Astrocyte (in vitro differentiated cells and primary cell): ENCODE data around the gene PNKP. TPM values are rescaled to one million over a fixed set of nuclear protein-coding genes. Genes with fewer than 3 reads are reported as not detected.

Experiments
- DNase-seq: peaks from one replicate; pipeline ENCODE4 v3.0.0-alpha.2; 2010; ENCODE audit warnings: low read depth
- FAIRE-seq: peaks from 2 replicates; lab custom pipeline; 2011; peaks lifted over from hg19 to GRCh38; lab: Jason Lieb, UNC
- H2AFZ ChIP-seq: 2 replicates; pipeline ENCODE4 v1.6.0; 2012; ENCODE audit warnings: low read depth, low read length, inconsistent platforms
- H3K27ac ChIP-seq: 2 replicates; pipeline ENCODE4 v1.5.1; 2011; ENCODE audit warnings: low read depth, low read length, inconsistent platforms
- H3K27me3 ChIP-seq: 2 replicates; pipeline ENCODE4 v1.6.0; 2011; ENCODE audit warnings: low read length, inconsistent platforms; ENCODE audit not compliant: insufficient read depth
- H3K36me3 ChIP-seq: 2 replicates; pipeline ENCODE4 v1.5.1; 2011; ENCODE audit warnings: low read length, inconsistent platforms; ENCODE audit not compliant: insufficient read depth
- H3K4me1 ChIP-seq: 2 replicates; pipeline ENCODE4 v1.5.1; 2011; ENCODE audit warnings: low read length, inconsistent platforms; ENCODE audit not compliant: insufficient read depth
- H3K4me2 ChIP-seq: 2 replicates; pipeline ENCODE4 v1.6.0; 2012; ENCODE audit warnings: low read length, inconsistent platforms
- H3K4me3 ChIP-seq: 2 replicates; pipeline ENCODE4 v1.5.1; 2011; ENCODE audit warnings: low read depth, mild to moderate bottlenecking, low read length, inconsistent platforms; ENCODE audit not compliant: insufficient read depth
- H3K79me2 ChIP-seq: 2 replicates; pipeline ENCODE4 v1.6.0; 2012; ENCODE audit warnings: mild to moderate bottlenecking, low read length, inconsistent platforms; ENCODE audit not compliant: insufficient read depth
- H3K9ac ChIP-seq: 2 replicates; pipeline ENCODE4 v1.6.0; 2012; ENCODE audit warnings: mild to moderate bottlenecking, low read length, inconsistent platforms
- H3K9me3 ChIP-seq: 2 replicates; pipeline ENCODE4 v1.5.1; 2012; ENCODE audit warnings: low read depth, mild to moderate bottlenecking, low read length, inconsistent platforms; ENCODE audit not compliant: insufficient read depth
- H4K20me1 ChIP-seq: 2 replicates; pipeline ENCODE4 v1.6.0; 2012; ENCODE audit warnings: low read length, inconsistent platforms; ENCODE audit not compliant: insufficient read depth
- H3K27ac Mint-ChIP-seq: one replicate; pipeline ENCODE4 v1.8.0; 2021; ENCODE audit warnings: mild to moderate bottlenecking, mixed read lengths; ENCODE audit not compliant: unreplicated experiment
- H3K27me3 Mint-ChIP-seq: one replicate; pipeline ENCODE4 v1.8.0; 2021; ENCODE audit warnings: low read depth, mixed read lengths; ENCODE audit not compliant: unreplicated experiment
- H3K36me3 Mint-ChIP-seq: one replicate; pipeline ENCODE4 v1.8.0; 2021; ENCODE audit warnings: low read depth, mixed read lengths; ENCODE audit not compliant: unreplicated experiment
- H3K4me1 Mint-ChIP-seq: one replicate; pipeline ENCODE4 v1.8.0; 2021; ENCODE audit warnings: low read depth, mixed read lengths; ENCODE audit not compliant: unreplicated experiment
- H3K4me3 Mint-ChIP-seq: one replicate; pipeline ENCODE4 v1.8.0; 2021; ENCODE audit warnings: mild to moderate bottlenecking, moderate library complexity, mixed read lengths; ENCODE audit not compliant: unreplicated experiment
- H3K9me3 Mint-ChIP-seq: one replicate; pipeline ENCODE4 v1.8.0; 2021; ENCODE audit warnings: mild to moderate bottlenecking, mixed read lengths; ENCODE audit not compliant: unreplicated experiment
- EZH2 ChIP-seq: IDR thresholded peaks from 2 replicates; pipeline ENCODE4 v1.6.1; 2012; ENCODE audit warnings: mild to moderate bottlenecking, low read length, inconsistent platforms; ENCODE audit not compliant: insufficient read depth
- total RNA-seq: library from RNA; stranded (reverse); gene quantifications from 2 replicates; pipeline ENCODE4 v1.2.1, GENCODE V29; 2021
- TF ChIP-seq, protein P1 (sequence below): IDR thresholded peaks from 2 replicates; pipeline ENCODE4 v1.5.1; 2011; ENCODE audit warnings: low read depth, mild to moderate bottlenecking, inconsistent platforms, low read length, moderate library complexity; ENCODE audit not compliant: insufficient read depth

Gene PNKP
- total RNA-seq, 1 donor from 2014 or later, result 54.8 TPM

DNA sequence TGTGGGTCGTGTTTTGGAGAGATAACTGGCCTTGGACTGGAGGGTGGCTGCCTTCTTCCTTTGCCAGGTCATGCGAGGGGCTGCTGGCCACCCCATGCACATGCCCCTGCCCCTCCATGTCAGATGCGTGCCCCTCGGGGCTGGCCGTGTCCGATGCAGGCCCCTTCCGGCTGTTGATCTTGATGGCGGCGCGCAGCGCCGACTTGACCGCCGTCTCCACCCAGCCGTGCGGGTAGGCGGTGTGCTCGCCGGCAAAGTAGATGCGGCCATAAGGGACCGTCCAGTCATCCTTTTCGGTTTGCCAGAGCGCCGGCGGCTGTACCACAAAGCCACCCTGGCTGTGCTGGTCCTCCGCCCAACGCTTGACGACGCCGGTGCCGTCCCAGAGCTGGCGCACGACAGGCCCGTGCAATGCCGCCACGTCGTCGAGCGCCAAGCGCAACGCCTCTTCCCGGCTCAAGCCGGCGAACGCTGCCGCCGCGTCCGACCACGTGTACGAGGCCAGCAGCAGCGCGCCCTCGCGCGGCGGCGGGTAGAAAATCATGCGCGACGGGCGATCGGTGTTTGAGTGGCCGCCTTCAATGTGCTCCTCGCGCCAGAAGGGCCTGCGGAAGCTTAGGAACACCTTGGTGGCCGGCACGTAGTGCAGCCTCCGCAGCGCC, 22.4 kb upstream of the PNKP start:
- Mint-ChIP-seq H3K4me3 (no peak overlapping the region), H3K36me3 (peaks cover 5% of the 10 kb centered on the region), H3K27ac (no peak overlapping the region), H3K9me3 (no peaks in the 10 kb centered on the region), H3K27me3 (peaks cover 29% of the 10 kb centered on the region), H3K4me1 (no peaks in the 10 kb centered on the region)
- DNase-seq, result peak; percentile 44
- no peak for FAIRE-seq
- Histone ChIP-seq H3K4me3 (peak overlapping the region; percentile 19), H3K9me3 (peaks cover 7% of the 10 kb centered on the region), H3K4me2 (peak overlapping the region; percentile 62), H3K27ac (no peak overlapping the region), H4K20me1 (no peaks in the 10 kb centered on the region), H3K27me3 (no peaks in the 10 kb centered on the region), H2AFZ (peak overlapping the region; percentile 66), H3K36me3 (no peaks in the 10 kb centered on the region), H3K9ac (no peak overlapping the region), H3K79me2 (no peaks in the 10 kb centered on the region), H3K4me1 (peaks cover 3% of the 10 kb centered on the region)
- TF ChIP-seq, protein P1, sequence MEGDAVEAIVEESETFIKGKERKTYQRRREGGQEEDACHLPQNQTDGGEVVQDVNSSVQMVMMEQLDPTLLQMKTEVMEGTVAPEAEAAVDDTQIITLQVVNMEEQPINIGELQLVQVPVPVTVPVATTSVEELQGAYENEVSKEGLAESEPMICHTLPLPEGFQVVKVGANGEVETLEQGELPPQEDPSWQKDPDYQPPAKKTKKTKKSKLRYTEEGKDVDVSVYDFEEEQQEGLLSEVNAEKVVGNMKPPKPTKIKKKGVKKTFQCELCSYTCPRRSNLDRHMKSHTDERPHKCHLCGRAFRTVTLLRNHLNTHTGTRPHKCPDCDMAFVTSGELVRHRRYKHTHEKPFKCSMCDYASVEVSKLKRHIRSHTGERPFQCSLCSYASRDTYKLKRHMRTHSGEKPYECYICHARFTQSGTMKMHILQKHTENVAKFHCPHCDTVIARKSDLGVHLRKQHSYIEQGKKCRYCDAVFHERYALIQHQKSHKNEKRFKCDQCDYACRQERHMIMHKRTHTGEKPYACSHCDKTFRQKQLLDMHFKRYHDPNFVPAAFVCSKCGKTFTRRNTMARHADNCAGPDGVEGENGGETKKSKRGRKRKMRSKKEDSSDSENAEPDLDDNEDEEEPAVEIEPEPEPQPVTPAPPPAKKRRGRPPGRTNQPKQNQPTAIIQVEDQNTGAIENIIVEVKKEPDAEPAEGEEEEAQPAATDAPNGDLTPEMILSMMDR, result peak; percentile 34
- TF ChIP-seq EZH2, result no peak

DNA sequence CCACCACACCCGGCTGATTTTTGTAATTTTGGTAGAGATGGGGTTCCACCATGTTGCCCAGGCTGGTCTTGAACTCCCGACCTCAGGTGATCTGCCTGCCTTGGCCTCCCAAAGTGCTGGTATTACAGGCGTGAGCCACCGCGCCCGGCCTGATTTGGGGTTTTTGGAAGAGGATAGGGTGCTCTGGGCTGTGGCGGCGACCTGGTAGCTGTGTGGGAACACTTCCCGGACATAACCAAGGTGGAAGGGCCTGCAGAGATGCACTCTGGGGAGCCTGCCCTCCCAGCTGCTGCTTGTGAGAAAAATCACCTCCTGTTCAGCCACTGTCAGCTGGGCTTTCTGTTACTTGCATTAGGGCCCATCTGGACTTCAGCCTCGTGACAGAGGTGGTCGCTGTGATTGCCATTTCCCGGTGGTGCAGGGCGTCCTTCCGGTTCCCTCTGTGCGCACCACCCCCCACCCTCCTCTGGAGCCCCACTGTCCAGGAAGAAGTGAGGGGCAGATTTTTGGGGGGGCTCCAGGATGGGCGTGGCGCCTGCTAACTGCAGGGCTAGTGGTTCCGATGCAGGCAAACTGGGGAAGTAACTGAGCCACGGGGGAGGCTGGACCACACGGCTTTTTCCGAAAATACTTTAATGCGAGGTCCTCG, 21.8 kb upstream of the PNKP start:
- H3K4me1 Mint-ChIP-seq, result no peaks in the 10 kb centered on the region
- no peak overlapping the region for H3K4me3 ChIP-seq
- H3K4me1 ChIP-seq, result peaks cover 3% of the 10 kb centered on the region
- H3K27me3 Mint-ChIP-seq, result peaks cover 26% of the 10 kb centered on the region
- H3K27me3 ChIP-seq, result no peaks in the 10 kb centered on the region
- H3K36me3 ChIP-seq, result no peaks in the 10 kb centered on the region
- no peaks in the 10 kb centered on the region for H3K79me2 ChIP-seq
- TF ChIP-seq EZH2, result no peak
- TF ChIP-seq, protein P1, result no peak
- no peak overlapping the region for H2AFZ ChIP-seq
- H3K9me3 ChIP-seq, result peaks cover 7% of the 10 kb centered on the region
- H3K27ac ChIP-seq, result no peak overlapping the region
- no peak overlapping the region for H3K4me2 ChIP-seq
- no peak overlapping the region for H3K9ac ChIP-seq
- H4K20me1 ChIP-seq, result no peaks in the 10 kb centered on the region
- no peak for FAIRE-seq
- DNase-seq, result no peak
- no peaks in the 10 kb centered on the region for H3K9me3 Mint-ChIP-seq
- H3K4me3 Mint-ChIP-seq, result no peak overlapping the region
- no peak overlapping the region for H3K27ac Mint-ChIP-seq
- peaks cover 6% of the 10 kb centered on the region for H3K36me3 Mint-ChIP-seq

DNA sequence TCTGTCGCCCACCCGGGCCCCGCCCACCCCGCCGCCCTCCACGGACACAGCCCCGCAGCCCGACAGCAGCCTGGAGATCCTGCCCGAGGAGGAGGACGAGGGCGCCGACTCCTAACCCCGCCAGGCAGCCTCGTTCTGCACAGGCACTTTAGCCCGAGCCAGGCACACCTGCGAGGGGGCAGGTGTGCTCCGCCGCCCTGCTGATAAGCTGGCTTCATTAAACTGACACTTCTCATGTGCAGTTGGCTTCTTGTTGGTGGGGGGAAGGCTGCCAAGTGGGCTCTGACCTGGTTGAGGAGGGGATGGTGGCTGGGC, 21.1 kb upstream of the PNKP start:
- Mint-ChIP-seq H3K4me3 (no peak overlapping the region), H3K9me3 (no peaks in the 10 kb centered on the region), H3K27me3 (peaks cover 24% of the 10 kb centered on the region), H3K36me3 (peaks cover 11% of the 10 kb centered on the region), H3K4me1 (no peaks in the 10 kb centered on the region), H3K27ac (no peak overlapping the region)
- Histone ChIP-seq H3K4me2 (no peak overlapping the region), H3K79me2 (no peaks in the 10 kb centered on the region), H3K9me3 (peaks cover 7% of the 10 kb centered on the region), H3K4me1 (peaks cover 3% of the 10 kb centered on the region), H3K27me3 (no peaks in the 10 kb centered on the region), H3K4me3 (no peak overlapping the region), H2AFZ (no peak overlapping the region), H3K27ac (no peak overlapping the region), H3K36me3 (peaks cover 3% of the 10 kb centered on the region), H3K9ac (no peak overlapping the region), H4K20me1 (no peaks in the 10 kb centered on the region)
- no peak for DNase-seq
- FAIRE-seq, result no peak
- TF ChIP-seq EZH2, result no peak
- TF ChIP-seq, protein P1, result no peak
